Measurements from ENCODE around the gene ACTR2. TPM values are rescaled to one million over a fixed set of nuclear protein-coding genes. Genes with fewer than 3 reads are reported as not detected.
"Not testable (repeated sequence)": the region's sequence is repeated elsewhere in the genome, so short reads cannot be mapped to it uniquely, and the experiment has no call there.

The ACTR2 gene
- total RNA-seq, 1 donor from 2014 or later: 493 TPM

DNA sequence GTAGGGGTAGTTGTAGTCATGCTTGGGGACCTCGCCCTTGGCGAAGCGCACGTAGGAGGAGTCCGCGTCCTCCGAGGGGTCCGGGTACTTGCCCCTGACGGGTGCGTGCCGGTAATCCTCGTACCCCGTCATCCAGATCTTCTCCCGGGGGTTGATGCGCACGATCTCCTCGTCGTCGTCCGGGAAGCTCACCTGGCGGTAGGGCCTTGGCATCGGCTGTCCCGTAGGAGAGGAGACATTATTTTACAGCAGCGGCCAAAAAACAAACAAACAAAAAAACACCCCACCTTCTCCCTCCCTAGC, 86.3 kb downstream of the ACTR2 start:
- no peak overlapping the region for H3K4me3 ChIP-seq (ENCODE audit: insufficient read depth, low read depth, low read length)
- Mint-ChIP-seq H3K27me3 (ENCODE audit: low read depth, unreplicated experiment) (no peaks in the 10 kb centered on the region), H3K9me3 (ENCODE audit: unreplicated experiment) (peaks cover 2% of the 10 kb centered on the region), H3K4me3 (ENCODE audit: unreplicated experiment) (no peak overlapping the region), H3K27ac (ENCODE audit: unreplicated experiment) (no peak overlapping the region), H3K4me1 (ENCODE audit: low read depth, unreplicated experiment) (peaks cover 37% of the 10 kb centered on the region), H3K36me3 (ENCODE audit: low read depth, unreplicated experiment) (peaks cover 52% of the 10 kb centered on the region)
- no peaks in the 10 kb centered on the region for H3K27me3 ChIP-seq (ENCODE audit: insufficient read depth, low read length)
- H2AFZ ChIP-seq (ENCODE audit: low read depth, low read length): no peak overlapping the region
- peaks cover 30% of the 10 kb centered on the region for H3K36me3 ChIP-seq (ENCODE audit: insufficient read depth, low read length)
- TF ChIP-seq EZH2 (IDR thresholded peaks at IDR 0.05; ENCODE audit: insufficient read depth, low read length): no peak
- TF ChIP-seq, protein P1, sequence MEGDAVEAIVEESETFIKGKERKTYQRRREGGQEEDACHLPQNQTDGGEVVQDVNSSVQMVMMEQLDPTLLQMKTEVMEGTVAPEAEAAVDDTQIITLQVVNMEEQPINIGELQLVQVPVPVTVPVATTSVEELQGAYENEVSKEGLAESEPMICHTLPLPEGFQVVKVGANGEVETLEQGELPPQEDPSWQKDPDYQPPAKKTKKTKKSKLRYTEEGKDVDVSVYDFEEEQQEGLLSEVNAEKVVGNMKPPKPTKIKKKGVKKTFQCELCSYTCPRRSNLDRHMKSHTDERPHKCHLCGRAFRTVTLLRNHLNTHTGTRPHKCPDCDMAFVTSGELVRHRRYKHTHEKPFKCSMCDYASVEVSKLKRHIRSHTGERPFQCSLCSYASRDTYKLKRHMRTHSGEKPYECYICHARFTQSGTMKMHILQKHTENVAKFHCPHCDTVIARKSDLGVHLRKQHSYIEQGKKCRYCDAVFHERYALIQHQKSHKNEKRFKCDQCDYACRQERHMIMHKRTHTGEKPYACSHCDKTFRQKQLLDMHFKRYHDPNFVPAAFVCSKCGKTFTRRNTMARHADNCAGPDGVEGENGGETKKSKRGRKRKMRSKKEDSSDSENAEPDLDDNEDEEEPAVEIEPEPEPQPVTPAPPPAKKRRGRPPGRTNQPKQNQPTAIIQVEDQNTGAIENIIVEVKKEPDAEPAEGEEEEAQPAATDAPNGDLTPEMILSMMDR (IDR thresholded peaks at IDR 0.05; ENCODE audit: insufficient read depth, low read depth, low read length): no peak
- DNase-seq (ENCODE audit: low read depth) (no peak), FAIRE-seq (no peak)
- peaks cover 25% of the 10 kb centered on the region for H3K79me2 ChIP-seq (ENCODE audit: insufficient read depth, low read length)
- no peak overlapping the region for H3K4me2 ChIP-seq (ENCODE audit: low read length)
- H4K20me1 ChIP-seq (ENCODE audit: insufficient read depth, low read length): peaks cover 8% of the 10 kb centered on the region
- H3K9me3 ChIP-seq (ENCODE audit: insufficient read depth, low read depth, low read length): no peaks in the 10 kb centered on the region
- H3K4me1 ChIP-seq (ENCODE audit: insufficient read depth, low read length): peaks cover 14% of the 10 kb centered on the region
- H3K9ac ChIP-seq (ENCODE audit: low read length): no peak overlapping the region
- H3K27ac ChIP-seq (ENCODE audit: low read depth, low read length): no peak overlapping the region

DNA sequence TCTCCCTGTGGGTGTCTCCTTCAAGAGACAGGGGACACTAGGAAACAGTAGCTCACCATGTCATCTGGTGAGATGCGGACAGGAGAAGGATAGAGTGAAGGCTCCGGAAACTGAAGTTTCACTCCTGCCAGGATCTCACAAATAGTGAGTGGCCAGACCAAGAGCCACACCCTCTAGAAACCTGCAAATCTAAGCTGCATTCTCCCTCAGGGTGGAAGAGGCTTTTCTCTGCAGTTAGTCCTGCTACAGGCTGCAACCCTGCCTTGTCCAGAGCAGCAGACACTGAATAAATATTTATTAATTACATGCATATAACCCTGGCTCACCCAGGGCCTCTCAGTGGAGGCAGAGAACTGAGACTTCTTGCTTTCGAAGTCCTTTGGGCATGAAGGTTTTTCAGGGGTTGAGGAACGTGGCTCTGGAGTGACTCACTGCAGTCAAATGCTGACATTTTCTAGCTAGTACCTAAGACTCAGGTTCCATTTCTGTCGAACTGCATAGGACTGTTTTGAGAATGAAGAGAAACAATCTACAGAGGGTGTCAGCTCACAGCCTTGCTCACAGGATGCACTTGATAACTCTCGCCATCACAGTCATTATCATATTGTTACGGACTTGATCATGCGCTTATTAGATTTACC, 87.3 kb downstream of the ACTR2 start:
- no peak overlapping the region for H3K27ac ChIP-seq (ENCODE audit: low read depth, low read length)
- peaks cover 23% of the 10 kb centered on the region for H3K4me1 ChIP-seq (ENCODE audit: insufficient read depth, low read length)
- no peaks in the 10 kb centered on the region for H3K27me3 ChIP-seq (ENCODE audit: insufficient read depth, low read length)
- TF ChIP-seq, protein P1 (IDR thresholded peaks at IDR 0.05; ENCODE audit: insufficient read depth, low read depth, low read length): no peak
- Mint-ChIP-seq H3K27me3 (ENCODE audit: low read depth, unreplicated experiment) (no peaks in the 10 kb centered on the region), H3K36me3 (ENCODE audit: low read depth, unreplicated experiment) (peaks cover 46% of the 10 kb centered on the region), H3K9me3 (ENCODE audit: unreplicated experiment) (peaks cover 2% of the 10 kb centered on the region), H3K27ac (ENCODE audit: unreplicated experiment) (no peak overlapping the region), H3K4me3 (ENCODE audit: unreplicated experiment) (no peak overlapping the region), H3K4me1 (ENCODE audit: low read depth, unreplicated experiment) (peaks cover 44% of the 10 kb centered on the region)
- peaks cover 30% of the 10 kb centered on the region for H3K36me3 ChIP-seq (ENCODE audit: insufficient read depth, low read length)
- peak; percentile 32 for DNase-seq (ENCODE audit: low read depth)
- H3K79me2 ChIP-seq (ENCODE audit: insufficient read depth, low read length): peaks cover 33% of the 10 kb centered on the region
- H4K20me1 ChIP-seq (ENCODE audit: insufficient read depth, low read length): peaks cover 11% of the 10 kb centered on the region
- no peak overlapping the region for H2AFZ ChIP-seq (ENCODE audit: low read depth, low read length)
- H3K4me3 ChIP-seq (ENCODE audit: insufficient read depth, low read depth, low read length): no peak overlapping the region
- no peaks in the 10 kb centered on the region for H3K9me3 ChIP-seq (ENCODE audit: insufficient read depth, low read depth, low read length)
- FAIRE-seq: no peak
- H3K4me2 ChIP-seq (ENCODE audit: low read length): no peak overlapping the region
- no peak overlapping the region for H3K9ac ChIP-seq (ENCODE audit: low read length)

- FAIRE-seq (no peak), DNase-seq (ENCODE audit: low read depth) (peak; percentile 94)
- H3K36me3 Mint-ChIP-seq (ENCODE audit: low read depth, unreplicated experiment): peaks cover 48% of the 10 kb centered on the region
- peak overlapping the region; percentile 59 for H3K27ac Mint-ChIP-seq (ENCODE audit: unreplicated experiment)
- H4K20me1 ChIP-seq (ENCODE audit: insufficient read depth, low read length): peaks cover 11% of the 10 kb centered on the region
- H3K4me1 Mint-ChIP-seq (ENCODE audit: low read depth, unreplicated experiment): peaks cover 54% of the 10 kb centered on the region
- H3K27me3 ChIP-seq (ENCODE audit: insufficient read depth, low read length): no peaks in the 10 kb centered on the region
- peak overlapping the region; percentile 82 for H3K27ac ChIP-seq (ENCODE audit: low read depth, low read length)
- peaks cover 33% of the 10 kb centered on the region for H3K79me2 ChIP-seq (ENCODE audit: insufficient read depth, low read length)
- H3K4me3 ChIP-seq (ENCODE audit: insufficient read depth, low read depth, low read length): no peak overlapping the region
- H3K9me3 Mint-ChIP-seq (ENCODE audit: unreplicated experiment): peaks cover 2% of the 10 kb centered on the region
- H3K4me3 Mint-ChIP-seq (ENCODE audit: unreplicated experiment): peak overlapping the region; percentile 40
- H3K9me3 ChIP-seq (ENCODE audit: insufficient read depth, low read depth, low read length): no peaks in the 10 kb centered on the region
- H3K27me3 Mint-ChIP-seq (ENCODE audit: low read depth, unreplicated experiment): no peaks in the 10 kb centered on the region
- no peak overlapping the region for H2AFZ ChIP-seq (ENCODE audit: low read depth, low read length)
- H3K9ac ChIP-seq (ENCODE audit: low read length): peak overlapping the region; percentile 58
- H3K4me2 ChIP-seq (ENCODE audit: low read length): peak overlapping the region; percentile 44
- H3K36me3 ChIP-seq (ENCODE audit: insufficient read depth, low read length): peaks cover 30% of the 10 kb centered on the region
- TF ChIP-seq EZH2 (IDR thresholded peaks at IDR 0.05; ENCODE audit: insufficient read depth, low read length): no peak
- TF ChIP-seq, protein P1 (IDR thresholded peaks at IDR 0.05; ENCODE audit: insufficient read depth, low read depth, low read length): no peak
- peaks cover 32% of the 10 kb centered on the region for H3K4me1 ChIP-seq (ENCODE audit: insufficient read depth, low read length)
Measured at GRCh38 chr2:65316072-65316471, 88.4 kb downstream of the ACTR2 start.

DNA sequence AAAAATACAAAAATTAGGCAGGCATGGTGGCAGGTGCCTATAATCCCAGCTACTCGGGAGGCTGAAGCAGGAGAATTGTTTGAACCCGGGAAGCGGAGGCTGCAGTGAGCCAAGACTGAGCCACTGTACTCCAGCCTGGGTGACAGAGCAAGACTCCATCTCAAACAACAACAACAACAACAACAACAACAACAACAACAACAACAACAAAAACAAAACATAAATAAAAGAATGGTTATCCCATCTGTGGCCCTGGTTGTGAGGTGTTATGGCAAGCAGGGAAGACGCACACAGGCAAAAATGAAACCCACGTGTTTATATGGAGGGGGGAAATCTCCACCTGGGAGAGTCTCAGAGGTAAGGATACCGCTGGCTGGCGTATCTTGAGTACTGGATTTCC, 89.7 kb downstream of the ACTR2 start:
- not testable (repeated sequence) for H3K4me2 ChIP-seq (ENCODE audit: low read length); H3K9me3 Mint-ChIP-seq (ENCODE audit: unreplicated experiment); DNase-seq (ENCODE audit: low read depth); H3K4me3 Mint-ChIP-seq (ENCODE audit: unreplicated experiment); H3K9me3 ChIP-seq (ENCODE audit: insufficient read depth, low read depth, low read length); H3K9ac ChIP-seq (ENCODE audit: low read length); FAIRE-seq; H3K27me3 ChIP-seq (ENCODE audit: insufficient read depth, low read length); H3K4me3 ChIP-seq (ENCODE audit: insufficient read depth, low read depth, low read length); H3K27me3 Mint-ChIP-seq (ENCODE audit: low read depth, unreplicated experiment); H2AFZ ChIP-seq (ENCODE audit: low read depth, low read length)
- Mint-ChIP-seq H3K27ac (ENCODE audit: unreplicated experiment) (peak overlapping the region; percentile 66), H3K4me1 (ENCODE audit: low read depth, unreplicated experiment) (peaks cover 54% of the 10 kb centered on the region), H3K36me3 (ENCODE audit: low read depth, unreplicated experiment) (peaks cover 43% of the 10 kb centered on the region)
- Histone ChIP-seq H3K4me1 (ENCODE audit: insufficient read depth, low read length) (peaks cover 34% of the 10 kb centered on the region), H3K36me3 (ENCODE audit: insufficient read depth, low read length) (peaks cover 21% of the 10 kb centered on the region), H4K20me1 (ENCODE audit: insufficient read depth, low read length) (peaks cover 11% of the 10 kb centered on the region), H3K27ac (ENCODE audit: low read depth, low read length) (peak overlapping the region; percentile 2), H3K79me2 (ENCODE audit: insufficient read depth, low read length) (peaks cover 28% of the 10 kb centered on the region)
